Natural killer cell (primary cell): ENCODE data around the gene RBMS3. TPM values are rescaled to one million over a fixed set of nuclear protein-coding genes. Genes with fewer than 3 reads are reported as not detected.

ENCODE experiments used
- ATAC-seq, 3 donors: fragments of 150-1000 bp in 2 of 3; fragments of 200-7000 bp in 1 of 3; cut with Tn5 transposase; 1 replicate in 1 of 3; 2 replicates in 2 of 3; pipeline ENCODE4 v1.10.0; 2021; ENCODE audit warnings: mild to moderate bottlenecking in 2 of 3, moderate library complexity in 2 of 3
- DNase-seq, 2 donors: peaks; one replicate each; pipeline versions ENCODE4 v3.0.0 to v3.0.0-alpha.2; 2013 to 2021; ENCODE audit warnings: mixed read lengths in 1 of 2
- H3K27ac ChIP-seq: one replicate; pipeline ENCODE4 v1.5.1; 2013; ENCODE audit warnings: mild to moderate bottlenecking, low read length
- H3K27me3 ChIP-seq: one replicate; pipeline ENCODE4 v1.6.1; 2013; ENCODE audit warnings: low read length; ENCODE audit not compliant: control insufficient read depth, insufficient read depth
- H3K36me3 ChIP-seq: one replicate; pipeline ENCODE4 v1.6.1; 2013; ENCODE audit warnings: low read length; ENCODE audit not compliant: control insufficient read depth, insufficient read depth
- H3K4me1 ChIP-seq: one replicate; pipeline ENCODE4 v1.6.1; 2013; ENCODE audit warnings: low read length; ENCODE audit not compliant: control insufficient read depth, insufficient read depth
- H3K4me3 ChIP-seq: one replicate; pipeline ENCODE4 v1.5.1; 2013; ENCODE audit warnings: low read length
- H3K9me3 ChIP-seq: one replicate; pipeline ENCODE4 v1.6.1; 2013; ENCODE audit warnings: low read length; ENCODE audit not compliant: control insufficient read depth, insufficient read depth
- H3K27ac Mint-ChIP-seq, 2 donors: one replicate each; pipeline ENCODE4 v1.8.0; 2022; ENCODE audit warnings: mild to moderate bottlenecking in 2 of 2, mixed read lengths in 2 of 2, moderate library complexity in 1 of 2
- H3K27me3 Mint-ChIP-seq, 2 donors: one replicate each; pipeline ENCODE4 v1.8.0; 2022; ENCODE audit warnings: low read depth in 2 of 2, mixed read lengths in 2 of 2
- H3K36me3 Mint-ChIP-seq: one replicate; pipeline ENCODE4 v1.8.0; 2022; ENCODE audit warnings: mixed read lengths
- H3K4me1 Mint-ChIP-seq, 2 donors: one replicate each; pipeline ENCODE4 v1.8.0; 2022; ENCODE audit warnings: mixed read lengths in 2 of 2
- H3K4me3 Mint-ChIP-seq: one replicate; pipeline ENCODE4 v1.8.0; 2022; ENCODE audit warnings: mild to moderate bottlenecking, moderate library complexity, mixed read lengths
- H3K9me3 Mint-ChIP-seq, 2 donors: one replicate each; pipeline ENCODE4 v1.8.0; 2022; ENCODE audit warnings: mixed read lengths in 2 of 2
- CTCF ChIP-seq: fragments of 200-600 bp; IDR thresholded peaks from one replicate; pipeline ENCODE4 v1.8.0; 2022; ENCODE audit warnings: antibody characterized with exemption
- WGBS: methylation state at CpG from one replicate; pipeline ENCODE4 v1.1.7; 2013; ENCODE audit warnings: missing lambda C conversion rate; ENCODE audit not compliant: insufficient coverage; 5-methylcytosine and 5-hydroxymethylcytosine counted together
- intact Hi-C: fragments of 100-400 bp; cut with micrococcal nuclease; formaldehyde crosslinking; loops from one replicate; pipeline ENCODE4 v1.14.2; 2022
- total RNA-seq, 4 donors: library from RNA; stranded (reverse); fragments of 120-200 nt in 1 of 4; gene quantifications; one replicate each; pipeline versions ENCODE4 v1.2.3 to v1.2.4, GENCODE V29; 2013 to 2022

RBMS3 gene
- total RNA-seq, 3 donors from 2014 or later (not counting 1 experiment from before 2014, with no cell fraction given) = 0.16 TPM; not detected in 2

- TF ChIP-seq CTCF = no peak
- no peaks in the 10 kb centered on the region for H3K9me3 ChIP-seq
- Mint-ChIP-seq H3K4me1 (no peaks in the 10 kb centered on the region), H3K36me3 (no peaks in the 10 kb centered on the region), H3K9me3 (peaks cover 3 to 5% of the 10 kb centered on the region in 2 donors), H3K27me3 (no peaks in the 10 kb centered on the region), H3K4me3 (no peak overlapping the region), H3K27ac (no peak overlapping the region)
- H3K4me3 ChIP-seq = no peak overlapping the region
- no peak overlapping the region for H3K27ac ChIP-seq
- H3K27me3 ChIP-seq = no peaks in the 10 kb centered on the region
- DNase-seq = no peak
- intact Hi-C loops = no loop called here
- H3K4me1 ChIP-seq = no peaks in the 10 kb centered on the region
- ATAC-seq = no peak
- 82% methylated on average over 1 of the region's 1 CpG for WGBS
- no peaks in the 10 kb centered on the region for H3K36me3 ChIP-seq
These were observed 244.5 kb downstream of the RBMS3 start for GRCh38 chr3:29525254-29525881.

- H3K4me3 Mint-ChIP-seq = no peak overlapping the region
- no peaks in the 10 kb centered on the region for H3K36me3 Mint-ChIP-seq
- intact Hi-C loops = no loop called here
- no peaks in the 10 kb centered on the region for H3K4me1 ChIP-seq
- H3K27ac ChIP-seq = no peak overlapping the region
- ATAC-seq = no peak
- WGBS = 40% methylated on average over 1 of the region's 1 CpG
- H3K27ac Mint-ChIP-seq = no peak overlapping the region
- no peak for DNase-seq
- no peaks in the 10 kb centered on the region for H3K27me3 Mint-ChIP-seq
- H3K36me3 ChIP-seq = no peaks in the 10 kb centered on the region
- H3K4me3 ChIP-seq = no peak overlapping the region
- peaks cover 3 to 5% of the 10 kb centered on the region in 2 donors for H3K9me3 Mint-ChIP-seq
- no peaks in the 10 kb centered on the region for H3K27me3 ChIP-seq
- TF ChIP-seq CTCF = no peak
- H3K9me3 ChIP-seq = no peaks in the 10 kb centered on the region
- H3K4me1 Mint-ChIP-seq = no peaks in the 10 kb centered on the region
These were observed 246.4 kb downstream of the RBMS3 start for GRCh38 chr3:29527246-29527645.

GRCh38 chr3:29531644-29532043 lies 250.8 kb downstream of the RBMS3 start:
- H3K4me1 Mint-ChIP-seq = no peaks in the 10 kb centered on the region
- H3K27me3 Mint-ChIP-seq = no peaks in the 10 kb centered on the region
- 66% methylated on average over 4 of the region's 4 CpGs for WGBS
- H3K36me3 ChIP-seq = no peaks in the 10 kb centered on the region
- H3K27ac ChIP-seq = no peak overlapping the region
- no peaks in the 10 kb centered on the region for H3K4me1 ChIP-seq
- no peak for DNase-seq
- H3K4me3 ChIP-seq = no peak overlapping the region
- peaks cover 2% of the 10 kb centered on the region in 2 donors for H3K9me3 Mint-ChIP-seq
- H3K27me3 ChIP-seq = no peaks in the 10 kb centered on the region
- no peak overlapping the region for H3K27ac Mint-ChIP-seq
- H3K36me3 Mint-ChIP-seq = no peaks in the 10 kb centered on the region
- no peak for TF ChIP-seq CTCF
- no peak for ATAC-seq
- H3K9me3 ChIP-seq = no peaks in the 10 kb centered on the region
- intact Hi-C loops = no loop called here
- no peak overlapping the region for H3K4me3 Mint-ChIP-seq

- 93% methylated on average over 4 of the region's 4 CpGs for WGBS
- Histone ChIP-seq H3K27me3 (no peaks in the 10 kb centered on the region), H3K9me3 (no peaks in the 10 kb centered on the region), H3K4me1 (no peaks in the 10 kb centered on the region), H3K27ac (no peak overlapping the region), H3K4me3 (no peak overlapping the region), H3K36me3 (no peaks in the 10 kb centered on the region)
- TF ChIP-seq CTCF = no peak
- no peak overlapping the region for H3K27ac Mint-ChIP-seq
- H3K4me1 Mint-ChIP-seq = no peaks in the 10 kb centered on the region
- no peak for ATAC-seq
- H3K9me3 Mint-ChIP-seq = peaks cover 0 to 2% of the 10 kb centered on the region in 2 donors
- H3K4me3 Mint-ChIP-seq = no peak overlapping the region
- no peak for DNase-seq
- intact Hi-C loops = no loop called here
- H3K27me3 Mint-ChIP-seq = no peaks in the 10 kb centered on the region
- H3K36me3 Mint-ChIP-seq = no peaks in the 10 kb centered on the region
These were observed 251.6 kb downstream of the RBMS3 start for GRCh38 chr3:29532473-29532872.
